GM21423 (cell line): ENCODE data around the gene AGAP5.
"Not testable (repeated sequence)": the region's sequence is repeated elsewhere in the genome, so short reads cannot be mapped to it uniquely, and the experiment has no call there.

ENCODE experiments used
- ATAC-seq: cut with Tn5 transposase; IDR thresholded peaks from one replicate; pipeline ENCODE4 v1.9.1; 2021; ENCODE audit warnings: mild to moderate bottlenecking, moderate library complexity; ENCODE audit not compliant: unreplicated experiment

The AGAP5 gene

DNA sequence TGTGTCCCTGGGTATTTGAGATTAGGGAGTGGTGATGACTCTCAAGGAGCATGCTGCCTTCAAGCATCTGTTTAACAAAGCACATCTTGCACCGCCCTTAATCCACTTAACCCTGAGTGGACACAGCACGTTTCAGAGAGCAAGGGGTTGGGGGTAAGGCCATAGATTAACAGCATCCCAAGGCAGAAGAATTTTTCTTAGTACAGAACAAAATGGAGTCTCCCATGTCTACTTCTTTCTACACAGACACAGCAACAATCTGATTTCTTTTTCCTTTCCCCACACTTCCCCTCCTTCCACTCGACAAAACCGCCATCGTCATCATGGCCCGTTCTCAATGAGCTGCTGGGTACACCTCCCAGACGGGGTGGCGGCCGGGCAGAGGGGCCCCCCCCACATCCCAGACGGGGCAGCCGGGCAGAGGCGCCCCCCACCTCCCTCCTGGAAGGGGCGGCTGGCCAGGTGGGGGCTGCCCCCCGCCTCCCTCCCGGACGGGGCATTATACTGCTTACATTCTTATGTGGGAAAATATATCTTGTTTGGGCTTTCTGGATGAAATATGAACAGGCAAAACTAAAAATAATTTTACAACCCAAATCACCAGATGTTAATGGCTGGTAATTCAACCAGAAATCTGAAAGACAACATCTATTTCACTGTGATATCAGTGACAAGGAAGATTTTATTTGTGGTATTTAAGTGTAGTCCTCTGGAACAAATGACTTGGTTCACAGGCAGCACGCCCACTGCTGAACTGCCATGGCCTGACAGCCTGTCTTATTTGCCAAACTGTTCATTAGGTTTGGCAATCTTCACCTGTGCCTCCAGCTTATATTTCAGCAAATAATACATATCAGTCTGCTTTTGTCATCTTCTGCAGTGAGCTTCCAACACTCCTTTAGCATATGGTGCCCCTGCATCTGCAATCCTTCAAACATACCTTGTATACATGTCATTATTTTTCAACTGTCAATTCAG is 17.6 kb upstream of the AGAP5 start:
- ATAC-seq, result not testable (repeated sequence)

DNA sequence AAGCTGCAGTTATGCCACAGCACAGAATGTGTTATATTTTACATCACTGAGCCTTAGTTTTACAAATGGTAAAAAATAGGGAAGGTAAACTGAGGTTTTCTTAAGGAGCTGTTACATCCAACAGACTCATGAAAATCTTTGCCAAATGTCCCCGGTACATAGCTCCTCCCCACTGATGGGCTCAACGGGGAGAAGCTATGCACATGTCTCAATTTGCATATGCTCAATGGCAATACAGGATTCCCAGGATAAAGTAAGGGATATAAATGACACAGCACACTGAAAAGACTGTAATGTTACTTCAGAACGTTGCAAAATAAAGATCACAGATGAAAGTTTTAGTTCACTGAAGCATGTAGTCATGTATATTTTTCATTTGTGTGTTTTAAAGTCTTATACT is 16.6 kb upstream of the AGAP5 start:
- ATAC-seq, result not testable (repeated sequence)

DNA sequence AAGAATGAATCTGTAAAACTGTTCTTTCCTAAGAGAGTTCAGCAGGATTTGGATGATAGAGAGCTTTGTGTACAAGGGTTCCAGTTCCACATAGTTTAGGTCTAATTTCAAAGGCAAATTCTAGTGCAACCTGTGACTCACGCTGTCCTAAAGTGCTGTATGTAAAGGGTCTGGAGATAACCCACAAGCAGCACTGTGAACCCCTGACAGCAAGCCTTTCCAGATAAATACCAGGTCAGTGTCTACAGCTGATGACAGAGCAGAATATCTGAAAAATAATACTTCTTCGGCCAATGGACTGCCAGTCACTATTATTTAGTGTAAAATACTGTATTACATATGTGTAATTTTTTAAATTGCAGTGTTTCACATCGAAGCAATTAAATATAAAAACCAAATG is 16.0 kb upstream of the AGAP5 start:
- ATAC-seq, result not testable (repeated sequence)

DNA sequence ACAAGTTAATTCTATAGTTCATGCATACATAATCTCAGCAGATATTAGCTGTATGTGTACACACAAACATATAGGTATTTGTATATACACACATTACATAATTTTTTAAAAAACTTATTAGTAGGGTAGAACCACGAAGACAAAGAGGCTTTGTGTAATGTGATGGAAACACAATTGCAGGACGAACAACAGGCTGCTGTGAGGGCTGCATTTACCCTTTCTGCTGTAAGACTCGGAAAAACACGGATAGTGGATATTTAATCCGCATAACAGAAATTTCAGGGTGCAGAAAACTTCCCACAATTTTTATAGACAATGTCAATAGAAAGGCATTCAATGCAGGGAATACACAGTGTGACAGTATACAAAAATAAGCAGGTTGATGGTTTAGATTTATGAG is 13.8 kb upstream of the AGAP5 start:
- not testable (repeated sequence) for ATAC-seq

DNA sequence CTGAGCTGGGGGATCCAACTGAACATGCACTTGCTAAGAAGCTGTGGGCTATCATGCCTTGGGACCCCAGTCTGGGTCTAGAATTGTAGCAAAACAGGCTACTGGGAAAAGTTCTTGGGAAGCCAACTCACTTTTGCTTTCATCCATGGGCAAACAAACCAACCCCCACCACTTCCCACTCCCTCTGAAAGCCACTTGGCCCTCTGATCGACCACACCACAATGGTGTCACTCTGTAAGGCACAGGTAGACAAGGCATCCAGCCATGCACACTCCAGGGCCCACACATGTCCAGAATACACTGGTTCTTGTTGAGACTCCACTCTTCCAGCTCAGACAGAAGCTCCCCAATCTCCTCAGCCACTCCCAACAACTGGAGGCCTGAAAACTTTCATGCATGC is 10.2 kb upstream of the AGAP5 start:
- ATAC-seq, result not testable (repeated sequence)

DNA sequence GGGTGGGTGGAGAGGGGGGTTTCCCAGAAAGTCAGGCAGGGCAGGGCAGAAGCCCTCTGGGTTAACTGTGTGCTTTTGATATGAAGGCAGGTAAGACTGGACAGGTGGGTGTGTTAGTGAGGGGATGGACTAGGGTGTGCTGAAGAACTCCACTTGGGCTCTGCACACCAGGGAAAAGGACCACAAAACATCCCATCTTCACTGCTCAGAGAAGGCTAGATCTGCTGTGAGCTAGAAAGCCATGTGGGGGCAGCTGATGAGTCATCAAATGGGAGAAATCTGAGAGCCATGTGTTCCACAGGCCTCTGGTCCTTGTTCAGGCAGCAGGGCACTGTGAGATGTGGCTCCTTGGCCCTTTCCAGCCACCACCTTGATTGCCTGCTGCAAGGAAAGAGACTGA is 9.7 kb upstream of the AGAP5 start:
- not testable (repeated sequence) for ATAC-seq

DNA sequence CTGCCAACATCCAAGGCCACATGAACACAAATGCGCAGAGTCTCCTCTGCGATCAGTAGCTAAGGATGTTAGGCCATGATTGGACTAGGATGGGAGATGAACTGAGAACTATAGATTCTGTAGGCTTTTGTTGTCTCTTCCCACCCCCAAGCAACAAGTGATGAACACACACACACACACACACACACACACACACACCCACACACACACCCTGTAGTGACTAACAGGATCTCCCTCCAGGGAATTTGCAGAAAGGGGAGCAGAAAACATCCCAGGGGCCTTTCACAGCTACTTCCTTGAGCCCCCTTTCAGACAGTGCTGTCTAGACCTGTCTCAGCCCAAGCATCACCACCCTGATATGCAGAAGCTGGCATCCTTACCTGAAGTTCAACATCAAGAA is 8.6 kb upstream of the AGAP5 start:
- not testable (repeated sequence) for ATAC-seq

DNA sequence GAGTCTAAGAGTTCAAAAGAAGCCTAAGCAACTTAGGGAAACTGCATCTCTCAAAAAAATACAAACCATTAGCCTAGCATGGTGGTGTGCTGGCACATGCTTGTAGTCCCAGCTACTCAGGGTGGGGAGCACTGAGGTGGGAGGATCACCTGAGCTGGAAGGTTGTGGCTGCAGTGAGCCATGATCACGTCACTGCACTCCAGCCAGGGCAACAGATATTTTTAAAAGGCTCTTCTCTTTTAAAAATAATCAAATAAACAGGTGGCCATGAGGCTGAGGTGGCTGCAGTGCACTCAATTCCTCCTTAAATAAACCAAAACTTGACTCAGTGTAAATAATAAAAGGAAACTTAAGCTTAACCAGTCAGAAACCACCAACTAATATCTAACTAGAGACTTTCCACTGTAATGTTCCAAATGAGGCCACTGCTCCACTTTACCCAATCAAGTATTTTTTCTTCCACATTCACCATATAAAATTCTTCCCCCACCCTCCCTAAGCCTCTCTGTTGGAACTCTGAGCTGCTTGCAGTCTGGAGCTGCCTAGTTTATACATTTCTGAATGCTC is 7.7 kb upstream of the AGAP5 start:
- not testable (repeated sequence) for ATAC-seq

DNA sequence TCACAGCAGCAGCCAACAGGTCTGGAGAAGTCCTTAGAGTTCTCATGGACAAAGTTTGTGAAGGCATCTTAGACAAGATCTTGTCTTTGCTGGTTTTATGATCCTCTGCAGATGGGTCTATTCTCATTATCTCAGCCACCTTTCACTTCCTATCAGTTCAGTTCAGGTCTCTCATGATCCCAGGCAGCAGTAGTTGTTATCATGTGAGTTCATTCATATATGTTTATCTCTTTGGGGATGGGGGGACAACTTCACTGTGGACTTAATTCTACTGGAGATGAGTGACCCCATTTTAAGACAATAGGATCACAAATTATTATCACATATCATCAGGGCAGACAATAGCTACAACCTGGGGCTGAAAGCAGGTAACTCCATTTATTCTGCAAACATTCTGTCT is 6.0 kb upstream of the AGAP5 start:
- not testable (repeated sequence) for ATAC-seq

DNA sequence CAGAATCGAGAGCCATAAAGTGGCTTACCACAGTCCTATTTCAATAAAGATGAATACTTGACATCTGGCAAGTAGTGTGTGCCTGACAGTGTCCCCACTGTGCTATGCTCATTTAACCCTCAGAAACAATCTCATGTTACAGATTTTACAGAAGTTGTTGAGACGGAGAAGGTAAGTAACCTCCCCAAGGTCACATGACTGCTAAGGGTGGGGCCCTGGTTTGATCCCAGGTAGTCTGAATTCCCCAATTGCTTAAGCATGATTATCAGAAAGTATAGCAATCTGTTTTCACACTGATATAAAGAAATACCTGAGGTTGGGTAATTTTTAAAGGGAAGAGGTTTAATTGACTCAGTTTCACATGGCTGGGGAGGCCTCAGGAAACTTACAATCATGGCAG is 910 bp upstream of the AGAP5 start:
- ATAC-seq, result not testable (repeated sequence)

DNA sequence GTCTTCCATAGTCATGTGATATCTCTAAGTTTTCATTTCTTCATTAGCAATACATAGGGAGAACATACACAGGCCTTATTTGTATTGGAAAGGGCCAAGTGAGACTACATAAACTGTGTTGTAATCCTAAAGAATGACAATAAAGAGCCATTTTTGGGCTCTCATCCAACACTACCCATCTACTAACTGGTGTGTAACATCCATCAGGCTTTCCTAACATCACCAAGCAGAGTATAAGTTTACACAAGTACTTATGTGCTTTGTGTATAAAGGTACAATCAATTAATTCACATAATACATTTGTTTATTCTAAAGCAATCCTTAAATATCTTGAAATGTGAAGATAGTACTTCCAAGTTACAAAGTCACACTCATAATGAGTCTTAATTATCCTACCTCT is 2.6 kb downstream of the AGAP5 start:
- ATAC-seq, result not testable (repeated sequence)

DNA sequence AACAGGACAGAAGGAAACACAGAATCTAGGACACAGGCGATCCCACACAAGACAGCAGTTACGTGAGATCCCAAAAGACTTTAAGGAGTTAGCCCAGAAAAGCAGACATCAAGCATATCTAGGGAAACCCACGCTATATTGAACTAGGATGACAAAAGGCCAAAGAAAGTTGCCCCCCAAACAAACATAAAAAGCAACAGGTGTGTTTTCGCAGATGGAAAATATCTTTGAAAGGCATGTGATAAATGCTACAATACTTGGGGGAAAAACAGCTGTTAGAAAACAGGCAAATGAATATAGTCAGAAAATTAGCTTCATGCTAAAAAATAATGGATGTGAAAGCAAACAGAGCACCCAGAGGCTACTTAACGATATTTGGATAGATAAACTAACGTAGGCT is 7.2 kb downstream of the AGAP5 start:
- not testable (repeated sequence) for ATAC-seq

DNA sequence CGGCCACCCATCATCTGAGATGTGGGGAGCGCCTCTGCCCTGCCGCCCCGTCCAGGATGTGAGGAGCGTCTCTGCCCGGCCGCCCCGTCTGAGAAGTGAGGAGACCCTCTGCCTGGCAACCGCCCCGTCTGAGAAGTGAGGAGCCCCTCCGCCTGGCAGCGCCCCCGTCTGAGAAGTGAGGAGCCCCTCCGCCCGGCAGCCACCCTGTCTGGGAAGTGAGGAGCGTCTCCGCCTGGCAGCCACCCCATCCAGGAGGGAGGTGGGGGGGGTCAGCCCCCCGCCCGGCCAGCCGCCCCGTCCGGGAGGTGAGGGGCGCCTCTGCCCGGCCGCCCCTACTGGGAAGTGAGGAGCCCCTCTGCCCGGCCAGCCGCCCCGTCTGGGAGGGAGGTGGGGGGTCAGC is 8.3 kb downstream of the AGAP5 start:
- not testable (repeated sequence) for ATAC-seq

DNA sequence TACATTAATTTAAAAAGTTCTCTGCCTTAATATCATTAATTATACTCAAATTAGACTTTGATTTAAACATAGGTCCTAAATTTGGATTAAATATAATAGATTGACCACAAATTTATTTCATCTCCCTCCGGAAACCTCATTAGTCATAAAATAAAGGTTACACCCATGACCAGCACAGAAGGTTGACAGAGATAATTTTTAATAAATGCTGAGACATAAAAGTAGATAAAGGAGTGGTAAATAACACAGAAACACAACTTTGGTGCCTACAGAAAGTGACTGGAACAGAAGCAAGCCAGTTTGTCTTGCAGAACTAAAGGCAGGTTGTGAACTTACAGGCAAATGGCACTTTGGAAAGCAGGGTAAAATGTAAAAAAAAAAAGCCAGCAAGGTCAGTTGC is 10.3 kb downstream of the AGAP5 start:
- ATAC-seq, result not testable (repeated sequence)

DNA sequence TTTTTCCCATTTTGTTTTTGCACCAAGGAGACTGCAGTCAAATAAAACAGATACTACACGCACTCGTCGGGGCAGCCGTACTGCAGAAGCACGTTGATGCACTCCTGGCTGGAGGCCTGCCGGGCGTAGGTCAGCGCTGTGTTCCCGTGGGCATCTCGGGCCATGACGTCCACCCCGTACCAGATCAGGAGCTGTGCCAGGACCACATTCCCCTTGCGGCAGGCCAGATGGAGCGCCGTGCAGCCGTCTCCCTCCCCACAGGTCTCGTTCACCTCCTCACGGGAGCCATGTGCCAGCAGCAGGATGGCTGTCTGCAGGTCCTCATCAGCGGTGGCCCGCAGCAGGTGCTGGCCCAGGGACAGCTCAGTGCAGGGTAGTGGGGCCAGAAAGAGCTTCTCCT is 23.4 kb downstream of the AGAP5 start:
- ATAC-seq, result not testable (repeated sequence)

DNA sequence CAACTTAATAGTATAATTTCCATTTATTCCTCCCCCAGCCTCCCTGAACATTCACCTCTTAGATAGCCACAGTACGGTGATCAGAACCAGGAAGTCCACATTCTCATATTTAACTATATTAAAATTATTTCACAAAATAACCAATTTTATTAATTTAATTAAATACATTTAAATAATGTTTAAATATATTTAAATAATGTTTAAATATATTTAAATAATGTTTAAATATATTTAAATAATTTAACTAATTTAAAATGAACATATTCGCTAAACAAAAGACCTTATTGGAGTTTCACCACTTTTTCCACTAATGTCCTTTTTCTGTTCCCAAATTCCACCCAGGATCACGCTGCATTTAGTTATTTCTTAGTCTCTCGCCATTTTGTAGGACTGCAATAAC is 29.5 kb downstream of the AGAP5 start:
- not testable (repeated sequence) for ATAC-seq

DNA sequence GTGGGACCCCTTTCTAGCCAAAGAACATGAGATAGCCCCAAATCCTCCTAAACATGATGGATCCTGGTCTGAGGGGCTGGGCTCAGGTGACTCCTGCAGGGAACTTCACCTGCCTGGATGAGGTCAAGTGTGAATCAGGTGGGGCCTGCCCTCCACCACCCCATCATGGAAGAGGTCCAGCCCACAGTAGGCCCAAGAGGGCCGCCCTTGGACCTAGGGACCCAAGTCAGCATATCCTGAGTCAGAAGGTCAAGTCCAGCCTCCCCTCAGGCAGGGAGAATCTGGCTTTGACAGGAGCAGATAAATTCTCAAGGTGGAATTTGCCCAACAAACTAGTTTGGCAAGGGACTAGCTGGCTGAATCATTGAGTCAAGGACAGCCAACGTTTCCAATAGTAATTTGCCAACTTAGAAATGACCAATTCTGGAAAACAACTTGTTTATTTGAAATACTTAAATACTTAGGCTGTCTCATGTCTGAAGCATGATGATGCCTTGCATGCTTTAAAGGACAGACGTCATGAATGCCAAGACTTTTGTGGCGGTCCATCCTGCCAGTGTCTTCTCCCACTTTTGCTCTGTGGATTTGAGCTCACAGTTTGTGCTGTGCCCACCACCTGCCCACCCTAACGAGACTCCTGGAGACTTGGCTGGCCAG is 31.6 kb downstream of the AGAP5 start:
- ATAC-seq, result not testable (repeated sequence)

DNA sequence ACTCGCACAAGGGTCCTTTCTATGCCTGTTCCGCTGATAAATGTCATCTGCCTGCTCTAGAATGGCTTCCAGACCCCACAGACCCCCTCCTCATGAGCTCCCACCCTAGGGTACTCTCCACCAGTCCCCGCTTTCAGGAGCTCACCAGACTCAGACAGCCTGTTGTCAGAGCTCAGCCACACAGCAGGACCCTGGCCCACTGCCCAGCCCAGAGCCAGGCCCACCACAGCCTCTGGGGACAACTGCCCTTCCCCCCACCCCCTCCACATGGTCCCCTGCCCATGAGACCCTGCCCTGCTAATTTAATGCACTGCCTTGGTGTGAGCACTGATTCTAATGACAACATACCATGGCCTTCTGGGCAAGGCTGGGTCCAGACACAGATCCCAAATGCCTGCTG is 32.3 kb downstream of the AGAP5 start:
- ATAC-seq, result not testable (repeated sequence)

DNA sequence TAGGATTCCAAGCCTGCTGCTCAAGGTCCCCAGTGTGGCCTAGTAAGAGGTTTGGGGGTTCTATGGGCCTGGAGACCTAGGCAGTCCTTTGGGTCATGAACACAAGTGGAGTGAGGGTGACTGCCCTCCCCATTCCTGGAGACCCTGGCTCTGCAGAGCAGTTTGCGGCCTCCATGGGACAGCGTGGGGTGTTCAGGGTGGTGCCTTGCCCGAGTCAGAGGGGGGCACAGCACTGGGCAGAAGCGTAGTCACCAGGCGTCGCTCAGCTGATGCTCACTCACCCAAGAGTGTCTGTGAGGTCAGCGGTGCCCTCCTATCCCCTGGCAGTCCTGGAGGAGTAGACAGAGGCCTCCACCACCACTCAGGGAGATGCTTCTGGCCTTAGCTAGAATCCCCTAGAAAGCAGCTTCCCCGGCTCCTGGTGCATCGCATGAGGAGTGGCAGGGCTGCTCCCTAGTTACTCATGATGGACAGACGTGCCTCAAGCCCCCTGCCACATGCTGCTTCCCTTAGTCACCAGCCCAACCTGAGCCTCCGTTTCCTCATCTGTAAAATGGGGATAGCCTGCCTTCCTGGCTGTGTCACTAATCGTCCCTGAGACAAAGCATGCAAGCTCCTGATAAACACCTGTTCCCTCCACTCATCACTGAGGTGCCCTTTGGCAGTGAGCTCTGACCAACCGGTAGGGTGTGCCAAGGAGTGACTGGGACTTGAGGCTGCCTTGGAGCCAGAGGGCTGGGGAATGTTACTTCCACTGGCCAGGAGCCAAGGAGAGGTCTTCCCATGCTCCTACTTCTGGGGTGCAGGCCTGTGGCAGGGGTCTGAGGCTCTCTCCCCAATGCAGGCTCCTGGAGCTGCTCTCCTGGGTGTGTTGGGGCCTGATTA is 33.5 kb downstream of the AGAP5 start:
- ATAC-seq, result not testable (repeated sequence)

DNA sequence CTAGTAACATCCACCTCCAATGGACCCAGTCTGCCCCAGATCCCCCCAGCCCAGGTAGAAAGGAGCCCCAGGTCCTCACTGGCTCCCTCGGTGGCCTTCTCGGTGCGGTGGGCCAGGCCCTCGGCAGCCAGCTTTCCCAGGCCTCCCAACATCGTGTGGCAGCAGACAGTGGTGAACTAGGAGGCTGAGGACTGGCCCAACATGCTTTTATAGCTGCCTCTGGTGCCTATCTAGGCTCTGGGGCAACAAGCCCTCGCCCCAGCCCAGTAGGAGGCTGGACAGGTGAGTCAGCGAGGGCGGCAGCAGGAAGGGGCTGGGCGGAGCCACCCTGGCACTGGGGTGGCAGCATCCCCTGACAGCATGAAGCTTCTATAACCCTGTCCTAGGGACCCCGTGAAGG is 34.3 kb downstream of the AGAP5 start:
- ATAC-seq, result not testable (repeated sequence)

DNA sequence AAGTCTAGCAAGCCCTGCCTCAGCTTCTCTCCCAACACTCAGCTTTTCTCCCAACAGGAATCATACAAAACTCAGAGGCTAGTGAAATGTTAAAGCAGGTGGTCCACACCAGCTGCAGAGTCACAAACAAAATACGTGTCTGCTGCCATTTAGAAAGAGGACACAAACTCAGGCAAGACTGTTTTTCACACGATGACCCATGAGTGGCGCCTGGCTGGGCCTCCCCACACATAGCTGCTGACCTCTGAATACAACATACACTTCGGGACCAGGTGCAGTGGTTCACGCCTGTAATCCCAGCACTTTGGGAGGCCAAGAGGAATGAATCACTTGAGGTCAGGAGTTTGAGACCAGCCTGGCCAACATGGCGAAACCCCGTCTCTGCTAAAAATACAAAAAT is 35.2 kb downstream of the AGAP5 start:
- not testable (repeated sequence) for ATAC-seq
